ENCODE measurements around the gene KIF20B.

- no peak for TF ChIP-seq CTCF (IDR thresholded peaks at IDR 0.05)
- no peak for TF ChIP-seq POLR2A (IDR thresholded peaks at IDR 0.05)
These were observed 6.1 kb upstream of the KIF20B start for GRCh38 chr10:89695307-89695706.

All from Peyer's patch (tissue), 4 donors.